WTC11 (cell line): Measurements from ENCODE around the gene GNAO1. TPM values are rescaled to one million over a fixed set of nuclear protein-coding genes. Genes with fewer than 3 reads are reported as not detected.

Experiments used
- ATAC-seq: fragments of 200-7000 bp; cut with Tn5 transposase; 2 replicates; pipeline ENCODE4 v1.10.0; 2021; ENCODE audit warnings: mild to moderate bottlenecking, moderate library complexity
- CTCF ChIA-PET: fragments of 300-600 bp; sonication (Branson Sonifier 250); formaldehyde crosslinking; loops from one replicate; lab custom pipeline; 2021; ENCODE audit warnings: antibody characterized with exemption; lab: Charles Lee
- POLR2A ChIA-PET: fragments of 350-600 bp; sonication (Branson Sonifier 250); formaldehyde crosslinking; loops from one replicate; lab custom pipeline; 2021; ENCODE audit warnings: antibody characterized with exemption; lab: Charles Lee
- DNase-seq: peaks from one replicate; pipeline ENCODE4 v3.0.0; 2021; ENCODE audit warnings: low spot score
- H3K27ac Mint-ChIP-seq: 2 replicates; pipeline ENCODE4 v1.8.0; 2021; ENCODE audit warnings: mixed read lengths
- H3K27me3 Mint-ChIP-seq: 2 replicates; pipeline ENCODE4 v1.8.0; 2021; ENCODE audit warnings: low read depth, mild to moderate bottlenecking, moderate library complexity, mixed read lengths
- H3K36me3 Mint-ChIP-seq: 2 replicates; pipeline ENCODE4 v1.8.0; 2021; ENCODE audit warnings: mixed read lengths
- H3K4me1 Mint-ChIP-seq: 2 replicates; pipeline ENCODE4 v1.8.0; 2022; ENCODE audit warnings: mixed read lengths
- H3K4me3 Mint-ChIP-seq: 2 replicates; pipeline ENCODE4 v1.8.0; 2021; ENCODE audit warnings: mild to moderate bottlenecking, moderate library complexity, mixed read lengths
- H3K9me3 Mint-ChIP-seq: 2 replicates; pipeline ENCODE4 v1.8.0; 2021; ENCODE audit warnings: mixed read lengths
- CREB1 ChIP-seq: sonication (generic); formaldehyde crosslinking; IDR thresholded peaks from 2 replicates; pipeline ENCODE4 v1.8.0; 2023; ENCODE audit warnings: mild to moderate bottlenecking, missing genetic modification reagents
- ESRRA ChIP-seq: sonication (generic); formaldehyde crosslinking; IDR thresholded peaks from 2 replicates; pipeline ENCODE4 v1.8.1; 2022; ENCODE audit warnings: mild to moderate bottlenecking, missing genetic modification reagents, borderline replicate concordance
- FOXJ3 ChIP-seq: sonication (generic); formaldehyde crosslinking; IDR thresholded peaks from 2 replicates; pipeline ENCODE4 v1.9.0; 2021; ENCODE audit warnings: missing genetic modification reagents, mild to moderate bottlenecking, borderline replicate concordance
- FOXP1 ChIP-seq: sonication (generic); formaldehyde crosslinking; IDR thresholded peaks from 2 replicates; pipeline ENCODE4 v1.8.0; 2022; ENCODE audit warnings: missing genetic modification reagents, mild to moderate bottlenecking, moderate library complexity, borderline replicate concordance
- GRHL2 ChIP-seq: fragments of 250-450 bp; sonication (Bioruptor Pico); IDR thresholded peaks from 2 replicates; pipeline ENCODE4 v1.8.0; 2022; ENCODE audit warnings: mild to moderate bottlenecking, moderate library complexity; ENCODE audit not compliant: insufficient replicate concordance, severe bottlenecking
- HMGA2 ChIP-seq: fragments of 250-450 bp; sonication (Bioruptor Pico); IDR thresholded peaks from 2 replicates; pipeline ENCODE4 v1.4.0; 2021; ENCODE audit warnings: mild to moderate bottlenecking, moderate library complexity
- IRF2 ChIP-seq: sonication (generic); formaldehyde crosslinking; IDR thresholded peaks from 2 replicates; pipeline ENCODE4 v1.8.0; 2022; ENCODE audit warnings: low read depth, missing genetic modification reagents, borderline replicate concordance
- MXD4 ChIP-seq: fragments of 250-450 bp; sonication (Bioruptor Pico); IDR thresholded peaks from 2 replicates; pipeline ENCODE4 v1.8.0; 2021; ENCODE audit warnings: mild to moderate bottlenecking, moderate library complexity, borderline replicate concordance
- MYBL2 ChIP-seq: sonication (generic); formaldehyde crosslinking; IDR thresholded peaks from 2 replicates; pipeline ENCODE4 v1.8.1; 2023; ENCODE audit warnings: mild to moderate bottlenecking, moderate library complexity, missing genetic modification reagents
- NFE2L1 ChIP-seq: sonication (generic); formaldehyde crosslinking; IDR thresholded peaks from 2 replicates; pipeline ENCODE4 v1.8.1; 2023; ENCODE audit warnings: missing genetic modification reagents
- NR2C2 ChIP-seq: sonication (generic); formaldehyde crosslinking; IDR thresholded peaks from 2 replicates; pipeline ENCODE4 v1.8.0; 2022; ENCODE audit warnings: mild to moderate bottlenecking, missing genetic modification reagents
- PRRX2 ChIP-seq: fragments of 250-450 bp; sonication (Bioruptor Pico); IDR thresholded peaks from 2 replicates; pipeline ENCODE4 v1.8.0; 2021; ENCODE audit warnings: mild to moderate bottlenecking
- RELA ChIP-seq: sonication (generic); formaldehyde crosslinking; IDR thresholded peaks from 2 replicates; pipeline ENCODE4 v1.8.1; 2022; ENCODE audit warnings: missing genetic modification reagents, mild to moderate bottlenecking, borderline replicate concordance
- SMAD3 ChIP-seq: sonication (generic); formaldehyde crosslinking; IDR thresholded peaks from 2 replicates; pipeline ENCODE4 v1.8.0; 2022; ENCODE audit warnings: missing genetic modification reagents, mild to moderate bottlenecking, borderline replicate concordance
- SOX15 ChIP-seq: fragments of 250-450 bp; sonication (Bioruptor Pico); IDR thresholded peaks from 2 replicates; pipeline ENCODE4 v1.9.0; 2021; ENCODE audit warnings: mild to moderate bottlenecking
- TCF7 ChIP-seq: sonication (generic); formaldehyde crosslinking; IDR thresholded peaks from 2 replicates; pipeline ENCODE4 v1.8.0; 2022; ENCODE audit warnings: mild to moderate bottlenecking, low read depth, missing genetic modification reagents, moderate library complexity
- TP53 ChIP-seq: sonication (generic); formaldehyde crosslinking; IDR thresholded peaks from 2 replicates; pipeline ENCODE4 v1.8.1; 2023; ENCODE audit warnings: mild to moderate bottlenecking, missing genetic modification reagents
- ZMAT4 ChIP-seq: fragments of 250-450 bp; sonication (Bioruptor Pico); IDR thresholded peaks from 2 replicates; pipeline ENCODE4 v1.9.0; 2021; ENCODE audit warnings: mild to moderate bottlenecking
- ZNF263 ChIP-seq: sonication (generic); formaldehyde crosslinking; IDR thresholded peaks from 2 replicates; pipeline ENCODE4 v1.8.1; 2022; ENCODE audit warnings: low read depth, mild to moderate bottlenecking, moderate library complexity, missing genetic modification reagents
- ZNF281 ChIP-seq: sonication (generic); formaldehyde crosslinking; IDR thresholded peaks from 2 replicates; pipeline ENCODE4 v1.8.0; 2023; ENCODE audit warnings: mild to moderate bottlenecking, missing genetic modification reagents
- ZNF317 ChIP-seq: sonication (generic); formaldehyde crosslinking; IDR thresholded peaks from 2 replicates; pipeline ENCODE4 v1.8.1; 2023; ENCODE audit warnings: low read depth, mild to moderate bottlenecking, moderate library complexity, missing genetic modification reagents, borderline replicate concordance
- ZSCAN18 ChIP-seq: fragments of 250-450 bp; sonication (Bioruptor Pico); IDR thresholded peaks from 2 replicates; pipeline ENCODE4 v2.1.2; 2022; ENCODE audit warnings: mild to moderate bottlenecking, moderate library complexity
- total RNA-seq: library from RNA; stranded (reverse); gene quantifications from 3 replicates; pipeline ENCODE4 v1.2.3, GENCODE V29; 2021
- TF ChIP-seq, protein P1 (sequence below): sonication (generic); formaldehyde crosslinking; IDR thresholded peaks from 2 replicates; pipeline ENCODE4 v1.8.1; 2023; ENCODE audit warnings: mild to moderate bottlenecking, missing genetic modification reagents, moderate library complexity
- TF ChIP-seq, protein P2 (sequence below): sonication (generic); formaldehyde crosslinking; IDR thresholded peaks from 2 replicates; pipeline ENCODE4 v1.8.0; 2022; ENCODE audit warnings: mild to moderate bottlenecking, missing genetic modification reagents
- TF ChIP-seq, protein P3 (sequence below): fragments of 250-450 bp; sonication (Bioruptor Pico); IDR thresholded peaks from 2 replicates; pipeline ENCODE4 v1.9.0; 2021; ENCODE audit warnings: moderate library complexity, mild to moderate bottlenecking, inconsistent platforms, borderline replicate concordance
- TF ChIP-seq, protein P4 (sequence below): sonication (generic); formaldehyde crosslinking; IDR thresholded peaks from 2 replicates; pipeline ENCODE4 v1.8.1; 2022; ENCODE audit warnings: low read depth, mild to moderate bottlenecking, moderate library complexity, missing genetic modification reagents, borderline replicate concordance
- TF ChIP-seq, protein P5 (sequence below): sonication (generic); formaldehyde crosslinking; IDR thresholded peaks from 2 replicates; pipeline ENCODE4 v1.8.0; 2022; ENCODE audit warnings: mild to moderate bottlenecking, missing genetic modification reagents

The GNAO1 gene
- total RNA-seq, 1 experiment from 2014 or later = 30.6 TPM

DNA sequence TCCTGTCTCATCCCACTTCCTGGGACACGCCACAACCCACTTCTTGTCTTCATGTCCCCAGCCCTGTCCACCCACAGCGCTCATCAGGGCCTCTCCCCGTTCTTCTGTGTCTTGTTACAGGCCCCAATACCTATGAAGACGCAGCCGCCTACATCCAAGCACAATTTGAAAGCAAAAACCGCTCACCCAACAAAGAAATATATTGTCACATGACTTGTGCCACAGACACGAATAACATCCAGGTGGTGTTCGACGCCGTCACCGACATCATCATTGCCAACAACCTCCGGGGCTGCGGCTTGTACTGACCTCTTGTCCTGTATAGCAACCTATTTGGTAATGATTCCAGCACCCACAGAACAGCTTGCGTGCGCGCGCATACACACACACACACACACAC is 163.5 kb downstream of the GNAO1 start:
- TF ChIP-seq PRRX2 (CRISPR knock-in tag) (no peak), ZNF263 (CRISPR knock-in tag) (no peak), ESRRA (CRISPR knock-in tag) (no peak), TP53 (no peak), IRF2 (CRISPR knock-in tag) (no peak), TCF7 (CRISPR knock-in tag) (no peak), ZNF317 (no peak), ZMAT4 (CRISPR knock-in tag) (no peak), FOXJ3 (CRISPR knock-in tag) (no peak), RELA (CRISPR knock-in tag) (no peak), ZSCAN18 (no peak), NFE2L1 (CRISPR knock-in tag) (no peak), SMAD3 (CRISPR knock-in tag) (no peak), HMGA2 (CRISPR knock-in tag) (no peak), MXD4 (CRISPR knock-in tag) (no peak), FOXP1 (CRISPR knock-in tag) (no peak)
- TF ChIP-seq, protein P1, sequence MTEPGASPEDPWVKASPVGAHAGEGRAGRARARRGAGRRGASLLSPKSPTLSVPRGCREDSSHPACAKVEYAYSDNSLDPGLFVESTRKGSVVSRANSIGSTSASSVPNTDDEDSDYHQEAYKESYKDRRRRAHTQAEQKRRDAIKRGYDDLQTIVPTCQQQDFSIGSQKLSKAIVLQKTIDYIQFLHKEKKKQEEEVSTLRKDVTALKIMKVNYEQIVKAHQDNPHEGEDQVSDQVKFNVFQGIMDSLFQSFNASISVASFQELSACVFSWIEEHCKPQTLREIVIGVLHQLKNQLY (CRISPR knock-in tag) = no peak
- TF ChIP-seq, protein P2, sequence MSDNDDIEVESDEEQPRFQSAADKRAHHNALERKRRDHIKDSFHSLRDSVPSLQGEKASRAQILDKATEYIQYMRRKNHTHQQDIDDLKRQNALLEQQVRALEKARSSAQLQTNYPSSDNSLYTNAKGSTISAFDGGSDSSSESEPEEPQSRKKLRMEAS (CRISPR knock-in tag) = no peak
- TF ChIP-seq, protein P3, sequence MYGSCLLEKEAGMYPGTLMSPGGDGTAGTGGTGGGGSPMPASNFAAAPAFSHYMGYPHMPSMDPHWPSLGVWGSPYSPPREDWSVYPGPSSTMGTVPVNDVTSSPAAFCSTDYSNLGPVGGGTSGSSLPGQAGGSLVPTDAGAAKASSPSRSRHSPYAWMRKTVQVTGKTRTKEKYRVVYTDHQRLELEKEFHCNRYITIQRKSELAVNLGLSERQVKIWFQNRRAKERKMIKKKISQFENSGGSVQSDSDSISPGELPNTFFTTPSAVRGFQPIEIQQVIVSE (CRISPR knock-in tag) = no peak
- TF ChIP-seq, protein P4, sequence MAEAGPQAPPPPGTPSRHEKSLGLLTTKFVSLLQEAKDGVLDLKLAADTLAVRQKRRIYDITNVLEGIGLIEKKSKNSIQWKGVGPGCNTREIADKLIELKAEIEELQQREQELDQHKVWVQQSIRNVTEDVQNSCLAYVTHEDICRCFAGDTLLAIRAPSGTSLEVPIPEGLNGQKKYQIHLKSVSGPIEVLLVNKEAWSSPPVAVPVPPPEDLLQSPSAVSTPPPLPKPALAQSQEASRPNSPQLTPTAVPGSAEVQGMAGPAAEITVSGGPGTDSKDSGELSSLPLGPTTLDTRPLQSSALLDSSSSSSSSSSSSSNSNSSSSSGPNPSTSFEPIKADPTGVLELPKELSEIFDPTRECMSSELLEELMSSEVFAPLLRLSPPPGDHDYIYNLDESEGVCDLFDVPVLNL (CRISPR knock-in tag) = no peak
- H3K27ac Mint-ChIP-seq = no peak overlapping the region
- no peak overlapping the region for H3K4me3 Mint-ChIP-seq
- CTCF ChIA-PET = interaction anchor here (0.6 to 4.7 kb wide), 4 partner anchors 21 to 136 kb away, joined by 3 to 65 read pairs (median 11); no protein-coding TSS in a partner anchor
- DNase-seq = no peak
- no peak for ATAC-seq
- H3K27me3 Mint-ChIP-seq = no peaks in the 10 kb centered on the region
- H3K9me3 Mint-ChIP-seq = no peaks in the 10 kb centered on the region
- peaks cover 35% of the 10 kb centered on the region for H3K4me1 Mint-ChIP-seq
- POLR2A ChIA-PET = interaction anchor here (0.6 to 0.7 kb wide), 2 partner anchors 73 to 351 kb away, joined by 3 read pairs; no protein-coding TSS in a partner anchor
- no peaks in the 10 kb centered on the region for H3K36me3 Mint-ChIP-seq

DNA sequence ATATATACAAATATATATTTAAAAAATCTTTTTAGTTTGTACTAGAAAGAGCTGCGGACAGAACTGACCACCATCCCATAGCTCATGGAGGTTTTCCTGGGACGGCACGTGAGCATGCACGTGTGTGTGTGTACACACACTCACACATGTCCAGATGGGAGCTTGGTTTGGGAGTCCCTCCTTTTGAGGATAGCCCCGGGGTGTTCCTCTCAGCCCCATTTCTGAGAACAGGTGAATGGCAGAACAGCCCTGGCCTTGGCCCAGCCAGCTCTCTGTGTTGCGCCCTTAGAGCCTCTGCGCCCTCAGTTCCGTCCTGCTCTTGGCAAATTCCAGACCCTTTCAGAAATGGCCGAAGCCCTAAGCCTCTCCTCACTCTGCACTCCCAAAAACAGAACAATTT is 163.9 kb downstream of the GNAO1 start:
- ChIA-PET CTCF (interaction anchor here (0.6 to 4.7 kb wide), 5 partner anchors 21 to 137 kb away, joined by 3 to 65 read pairs (median 18); no protein-coding TSS in a partner anchor), POLR2A (interaction anchor here (0.6 to 0.7 kb wide), 2 partner anchors 74 to 351 kb away, joined by 3 read pairs; no protein-coding TSS in a partner anchor)
- Mint-ChIP-seq H3K27ac (no peak overlapping the region), H3K36me3 (no peaks in the 10 kb centered on the region), H3K4me3 (no peak overlapping the region), H3K9me3 (no peaks in the 10 kb centered on the region), H3K27me3 (no peaks in the 10 kb centered on the region), H3K4me1 (peaks cover 35% of the 10 kb centered on the region)
- no peak for ATAC-seq
- peak; percentile 9 for DNase-seq
- no peak for TF ChIP-seq TCF7 (CRISPR knock-in tag)
- TF ChIP-seq NR2C2 (CRISPR knock-in tag) = no peak
- no peak for TF ChIP-seq ZNF281 (CRISPR knock-in tag)
- TF ChIP-seq GRHL2 = no peak
- TF ChIP-seq CREB1 (CRISPR knock-in tag) = no peak
- TF ChIP-seq MYBL2 (CRISPR knock-in tag) = no peak
- TF ChIP-seq SOX15 = no peak
- no peak for TF ChIP-seq PRRX2 (CRISPR knock-in tag)
- TF ChIP-seq TP53 = no peak
- TF ChIP-seq, protein P5, sequence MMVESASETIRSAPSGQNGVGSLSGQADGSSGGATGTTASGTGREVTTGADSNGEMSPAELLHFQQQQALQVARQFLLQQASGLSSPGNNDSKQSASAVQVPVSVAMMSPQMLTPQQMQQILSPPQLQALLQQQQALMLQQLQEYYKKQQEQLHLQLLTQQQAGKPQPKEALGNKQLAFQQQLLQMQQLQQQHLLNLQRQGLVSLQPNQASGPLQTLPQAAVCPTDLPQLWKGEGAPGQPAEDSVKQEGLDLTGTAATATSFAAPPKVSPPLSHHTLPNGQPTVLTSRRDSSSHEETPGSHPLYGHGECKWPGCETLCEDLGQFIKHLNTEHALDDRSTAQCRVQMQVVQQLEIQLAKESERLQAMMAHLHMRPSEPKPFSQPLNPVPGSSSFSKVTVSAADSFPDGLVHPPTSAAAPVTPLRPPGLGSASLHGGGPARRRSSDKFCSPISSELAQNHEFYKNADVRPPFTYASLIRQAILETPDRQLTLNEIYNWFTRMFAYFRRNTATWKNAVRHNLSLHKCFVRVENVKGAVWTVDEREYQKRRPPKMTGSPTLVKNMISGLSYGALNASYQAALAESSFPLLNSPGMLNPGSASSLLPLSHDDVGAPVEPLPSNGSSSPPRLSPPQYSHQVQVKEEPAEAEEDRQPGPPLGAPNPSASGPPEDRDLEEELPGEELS (CRISPR knock-in tag) = no peak
